ENCODE measurements around the gene FOXJ3. TPM values are rescaled to one million over a fixed set of nuclear protein-coding genes. Genes with fewer than 3 reads are reported as not detected.

The FOXJ3 gene
- total RNA-seq, 2 donors from 2014 or later: 39.9 to 44.8 TPM

GRCh38 chr1:42221456-42221855, 113.6 kb downstream of the FOXJ3 start:
- Histone ChIP-seq H3K27ac (no peak overlapping the region), H3K4me3 (no peak overlapping the region), H3K9me3 (no peaks in the 10 kb centered on the region), H3K9ac (ENCODE audit: low read depth in 2 of 2, low read length in 2 of 2) (no peak overlapping the region), H3K36me3 (no peaks in the 10 kb centered on the region), H3K4me1 (no peaks in the 10 kb centered on the region), H3K27me3 (no peaks in the 10 kb centered on the region)
- no peak for TF ChIP-seq CTCF (IDR thresholded peaks at IDR 0.05)
- no peak for DNase-seq
- intact Hi-C loops (cut with DNase I): no loop called here

GRCh38 chr1:42219627-42220026, 115.4 kb downstream of the FOXJ3 start:
- no peak overlapping the region for H3K4me3 ChIP-seq
- H3K27ac ChIP-seq: no peak overlapping the region
- no peak for TF ChIP-seq CTCF (IDR thresholded peaks at IDR 0.05)
- H3K9me3 ChIP-seq: no peaks in the 10 kb centered on the region
- intact Hi-C loops (cut with DNase I): no loop called here
- H3K9ac ChIP-seq (ENCODE audit: low read depth in 2 of 2, low read length in 2 of 2): no peak overlapping the region
- DNase-seq: no peak
- no peaks in the 10 kb centered on the region for H3K4me1 ChIP-seq
- H3K27me3 ChIP-seq: no peaks in the 10 kb centered on the region
- H3K36me3 ChIP-seq: no peaks in the 10 kb centered on the region

- no peak overlapping the region for H3K9ac ChIP-seq (ENCODE audit: low read depth in 2 of 2, low read length in 2 of 2)
- no peak for TF ChIP-seq CTCF (IDR thresholded peaks at IDR 0.05)
- no peaks in the 10 kb centered on the region for H3K27me3 ChIP-seq
- H3K4me1 ChIP-seq: no peaks in the 10 kb centered on the region
- intact Hi-C loops (cut with DNase I): no loop called here
- H3K27ac ChIP-seq: peak overlapping the region; percentile 32
- no peaks in the 10 kb centered on the region for H3K36me3 ChIP-seq
- peak; percentile 63 for DNase-seq
- H3K4me3 ChIP-seq: no peak overlapping the region
- no peaks in the 10 kb centered on the region for H3K9me3 ChIP-seq
Measured at GRCh38 chr1:42214447-42214871, 120.6 kb downstream of the FOXJ3 start.

DNA sequence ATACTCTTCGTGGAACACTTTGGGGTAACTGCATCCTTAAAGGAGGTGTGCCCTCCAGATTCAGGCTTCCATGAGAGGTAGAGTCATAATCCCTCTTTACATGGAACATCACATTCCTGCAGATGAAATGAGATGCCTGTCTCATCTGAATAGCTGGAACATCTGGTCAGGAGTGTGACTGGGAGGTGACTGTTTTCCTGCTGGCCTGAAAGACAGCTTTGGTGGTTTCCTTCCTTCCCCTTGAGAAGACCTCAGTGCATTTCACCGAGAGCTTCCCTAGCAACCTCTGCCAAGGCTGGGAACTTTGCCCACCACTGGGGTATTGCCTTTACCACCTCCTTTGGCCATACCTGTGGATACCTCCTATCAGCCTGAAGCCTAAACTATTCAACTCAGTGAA, 123.8 kb downstream of the FOXJ3 start:
- intact Hi-C loops (cut with DNase I): no loop called here
- H3K9me3 ChIP-seq: no peaks in the 10 kb centered on the region
- H3K9ac ChIP-seq (ENCODE audit: low read depth in 2 of 2, low read length in 2 of 2): no peak overlapping the region
- H3K27me3 ChIP-seq: no peaks in the 10 kb centered on the region
- no peak for TF ChIP-seq CTCF (IDR thresholded peaks at IDR 0.05)
- no peak for DNase-seq
- no peaks in the 10 kb centered on the region for H3K36me3 ChIP-seq
- H3K4me3 ChIP-seq: no peak overlapping the region
- H3K4me1 ChIP-seq: peaks cover 4% of the 10 kb centered on the region
- H3K27ac ChIP-seq: no peak overlapping the region

DNA sequence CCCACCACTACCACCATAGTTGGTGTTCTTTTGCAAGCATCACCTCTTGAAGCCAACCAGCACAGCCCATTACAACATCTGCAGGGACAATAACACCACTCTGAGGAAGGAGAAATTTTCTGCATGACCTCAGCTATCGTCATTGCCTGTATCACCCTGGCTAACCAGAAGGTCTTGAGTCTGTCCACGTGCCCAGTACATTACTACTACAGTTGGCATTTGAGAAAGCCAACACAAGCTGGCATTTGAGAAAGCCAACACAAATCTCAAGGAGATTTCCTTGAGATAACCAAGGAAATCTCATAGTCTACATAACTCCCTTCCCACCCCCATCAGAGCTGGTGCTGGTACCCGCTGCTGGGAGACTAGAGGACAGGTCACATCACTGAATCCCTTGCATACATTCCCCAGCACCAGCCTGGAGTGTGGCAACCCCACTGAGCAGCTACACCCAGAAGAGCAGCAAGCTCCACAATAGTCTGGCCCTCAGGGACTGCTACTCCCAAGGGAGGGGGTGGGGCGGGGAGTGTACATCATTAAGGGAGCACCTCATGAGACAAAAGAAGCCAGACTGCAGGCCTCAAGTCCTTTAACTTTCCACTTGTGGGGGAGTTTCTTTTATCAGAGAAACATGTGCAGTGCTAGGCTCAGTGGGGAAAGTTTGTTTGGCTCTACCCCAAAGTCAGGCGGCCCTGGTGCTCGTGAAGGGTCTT, 124.5 kb downstream of the FOXJ3 start:
- Histone ChIP-seq H3K27ac (no peak overlapping the region), H3K9me3 (no peaks in the 10 kb centered on the region), H3K4me1 (peaks cover 4% of the 10 kb centered on the region), H3K36me3 (no peaks in the 10 kb centered on the region), H3K9ac (ENCODE audit: low read depth in 2 of 2, low read length in 2 of 2) (no peak overlapping the region), H3K27me3 (no peaks in the 10 kb centered on the region), H3K4me3 (no peak overlapping the region)
- no peak for DNase-seq
- intact Hi-C loops (cut with DNase I): no loop called here
- no peak for TF ChIP-seq CTCF (IDR thresholded peaks at IDR 0.05)
